Left ventricle myocardium superior (tissue), 1 donor: ENCODE results near the gene WDR38. TPM values are rescaled to one million over a fixed set of nuclear protein-coding genes. Genes with fewer than 3 reads are reported as not detected.

Experiments
- ATAC-seq: fragments of 200-7000 bp; cut with Tn5 transposase; one replicate; pipeline ENCODE4 v1.9.1; 2020; ENCODE audit warnings: mild to moderate bottlenecking, moderate library complexity
- DNase-seq: peaks from one replicate; pipeline ENCODE4 v3.0.0-alpha.2; 2020
- intact Hi-C: fragments of 100-400 bp; cut with micrococcal nuclease; formaldehyde crosslinking; loops from one replicate; pipeline ENCODE4 v1.11.0; 2022
- total RNA-seq: library from RNA; stranded (reverse); fragmentation: NEBNext Ultra II Directional; extraction: Animal tissue kit (Norgen Biotek cat#: 25700); gene quantifications from one replicate; pipeline ENCODE4 v1.2.1, GENCODE V29; 2021
- donor health status: DM: no; HTN: yes; CAD: no; lungs with severe emphysema.

The WDR38 gene
- total RNA-seq, 1 donor from 2014 or later = not detected

DNA sequence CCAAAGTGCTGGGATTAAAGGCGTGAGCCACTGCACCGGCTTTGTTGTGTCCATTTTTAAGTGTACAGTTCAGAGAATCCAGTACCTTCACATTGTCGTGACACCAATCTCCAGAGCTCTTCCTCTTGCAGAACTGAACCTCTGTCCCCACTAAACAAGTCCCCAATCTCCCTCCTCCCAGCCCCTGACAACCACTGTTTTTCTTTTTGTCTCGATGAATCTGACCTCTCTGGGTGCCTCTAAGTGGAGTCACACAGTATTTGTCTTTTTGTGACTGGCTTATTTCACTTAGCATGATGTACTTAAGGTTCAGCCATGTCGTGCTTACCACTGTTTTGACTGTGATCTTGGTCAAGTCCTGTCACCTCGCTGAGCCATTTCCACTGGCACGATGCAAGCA is 1.6 kb downstream of the WDR38 start:
- ATAC-seq (no peak), DNase-seq (no peak)
- intact Hi-C loops = loop anchor here (5.0 kb wide), 1 partner anchor 83 kb away; the partner anchor contains the start of gene NR6A1

DNA sequence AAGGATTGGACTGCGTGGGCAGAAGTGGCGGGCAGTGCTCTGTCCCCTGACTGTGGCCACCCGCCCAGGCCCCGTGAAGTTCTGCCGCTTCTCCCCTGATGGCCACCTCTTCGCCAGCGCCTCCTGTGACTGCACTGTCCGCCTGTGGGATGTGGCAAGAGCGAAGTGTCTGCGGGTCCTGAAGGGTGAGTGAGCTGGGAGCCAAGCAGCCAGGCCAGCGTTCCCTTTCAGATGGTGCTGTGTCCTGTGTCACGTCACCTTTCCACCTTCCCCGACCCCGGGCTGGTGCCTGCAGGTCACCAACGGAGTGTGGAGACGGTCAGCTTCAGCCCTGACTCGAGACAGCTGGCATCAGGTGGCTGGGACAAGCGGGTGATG is 2.3 kb downstream of the WDR38 start:
- no peak for ATAC-seq
- no peak for DNase-seq
- intact Hi-C loops = no loop called here

DNA sequence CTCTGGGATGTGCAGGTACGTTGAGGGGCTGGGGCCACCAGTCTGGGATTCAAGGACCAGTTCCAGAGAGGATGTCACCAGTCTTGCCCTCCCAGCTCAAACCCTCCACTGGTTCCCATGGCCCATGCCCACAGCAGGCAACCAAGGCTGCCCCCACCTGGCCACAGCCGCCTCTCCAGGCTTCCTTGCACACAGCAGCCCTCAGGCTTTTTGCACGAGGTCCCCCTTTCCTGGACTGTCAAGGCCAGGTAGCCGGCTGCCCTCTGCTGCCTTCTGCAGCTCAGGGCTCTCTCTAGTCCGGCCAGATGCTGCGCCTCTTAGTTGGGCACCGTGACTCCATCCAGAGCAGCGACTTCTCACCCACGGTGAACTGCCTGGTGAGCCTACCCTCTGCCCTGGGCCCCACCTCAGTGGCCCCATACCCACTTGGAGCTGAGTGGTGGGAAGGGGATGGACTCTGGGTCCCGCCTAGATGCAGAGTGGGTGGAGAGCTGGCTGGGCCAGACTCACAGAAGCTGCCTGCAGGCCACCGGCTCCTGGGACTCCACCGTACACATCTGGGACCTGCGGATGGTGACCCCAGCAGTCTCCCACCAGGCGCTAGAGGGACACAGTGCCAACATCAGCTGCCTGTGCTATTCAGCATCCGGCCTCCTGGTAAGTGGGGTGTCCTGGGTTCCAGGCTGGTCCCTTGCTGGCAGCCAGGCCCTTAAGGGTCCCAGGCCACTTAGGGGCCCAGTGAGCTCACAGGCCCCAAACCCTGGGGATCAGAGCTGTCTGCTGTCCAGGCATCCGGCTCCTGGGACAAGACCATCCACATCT is 2.9 kb downstream of the WDR38 start:
- ATAC-seq (no peak), DNase-seq (no peak)
- intact Hi-C loops = no loop called here

DNA sequence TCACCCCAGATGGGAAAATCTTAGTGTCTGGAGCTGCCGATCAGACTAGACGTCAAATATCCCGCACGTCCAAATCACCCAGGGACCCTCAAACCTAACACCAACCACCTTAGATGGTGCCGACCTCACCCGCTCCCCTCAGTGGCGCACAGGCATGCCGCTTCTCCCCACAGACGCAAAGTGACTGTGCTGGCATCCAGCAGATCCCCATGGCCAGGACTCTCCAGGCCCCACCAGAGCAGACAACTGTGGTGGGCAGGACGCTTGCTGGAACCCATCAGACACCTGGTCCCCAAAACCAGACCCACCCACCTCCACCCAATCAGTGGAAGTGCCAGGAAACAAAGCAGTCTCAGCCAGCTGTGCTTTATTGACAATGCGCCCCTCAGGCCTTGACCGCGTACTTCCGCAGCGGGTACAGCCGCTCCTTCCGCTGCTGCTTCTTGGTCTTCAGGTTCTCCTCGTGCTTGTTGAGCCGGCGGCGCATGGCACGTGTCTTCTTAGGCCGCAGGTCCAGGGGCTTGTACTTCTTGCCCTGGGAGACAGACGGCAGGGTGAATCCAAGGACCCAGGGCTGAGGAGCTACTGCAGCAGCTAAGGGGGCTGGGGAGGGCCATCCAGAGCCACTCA is 4.4 kb downstream of the WDR38 start:
- ATAC-seq (no peak), DNase-seq (no peak)
- intact Hi-C loops = no loop called here

DNA sequence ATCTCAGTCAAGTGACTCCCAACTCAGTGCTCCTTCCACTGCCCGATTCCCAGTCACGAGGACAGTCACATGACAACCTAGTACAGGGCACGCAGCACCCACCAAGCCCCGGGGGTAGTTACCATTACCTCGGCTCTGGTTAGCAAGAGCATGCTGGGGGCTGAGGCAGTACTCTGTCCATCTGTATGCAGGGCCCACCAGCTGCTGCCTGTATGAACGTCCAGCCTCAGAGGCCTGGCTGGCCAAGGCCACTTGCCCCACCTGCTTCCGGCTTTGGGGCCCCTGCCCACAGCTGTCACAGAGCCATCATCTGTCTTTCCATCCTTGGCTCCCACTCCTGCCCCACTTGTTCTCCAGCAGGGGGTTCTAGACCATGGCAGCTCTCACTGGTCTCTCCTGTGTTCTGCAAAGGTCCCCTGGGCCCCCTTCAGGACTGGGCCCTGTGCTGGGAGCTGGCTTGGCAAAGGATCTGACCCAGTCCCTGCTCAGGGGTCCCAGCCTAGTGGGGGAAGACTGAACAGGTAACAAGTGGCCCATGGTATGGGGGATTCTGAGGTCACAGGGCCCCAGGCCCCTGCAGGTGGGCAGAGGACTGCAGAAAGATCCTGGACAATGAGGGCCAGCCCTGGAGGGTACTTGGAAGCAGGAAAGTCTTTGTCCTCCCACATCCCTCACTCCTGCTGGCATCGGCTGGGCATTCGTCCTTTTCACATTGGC is 5.2 kb downstream of the WDR38 start:
- intact Hi-C loops = no loop called here

DNA sequence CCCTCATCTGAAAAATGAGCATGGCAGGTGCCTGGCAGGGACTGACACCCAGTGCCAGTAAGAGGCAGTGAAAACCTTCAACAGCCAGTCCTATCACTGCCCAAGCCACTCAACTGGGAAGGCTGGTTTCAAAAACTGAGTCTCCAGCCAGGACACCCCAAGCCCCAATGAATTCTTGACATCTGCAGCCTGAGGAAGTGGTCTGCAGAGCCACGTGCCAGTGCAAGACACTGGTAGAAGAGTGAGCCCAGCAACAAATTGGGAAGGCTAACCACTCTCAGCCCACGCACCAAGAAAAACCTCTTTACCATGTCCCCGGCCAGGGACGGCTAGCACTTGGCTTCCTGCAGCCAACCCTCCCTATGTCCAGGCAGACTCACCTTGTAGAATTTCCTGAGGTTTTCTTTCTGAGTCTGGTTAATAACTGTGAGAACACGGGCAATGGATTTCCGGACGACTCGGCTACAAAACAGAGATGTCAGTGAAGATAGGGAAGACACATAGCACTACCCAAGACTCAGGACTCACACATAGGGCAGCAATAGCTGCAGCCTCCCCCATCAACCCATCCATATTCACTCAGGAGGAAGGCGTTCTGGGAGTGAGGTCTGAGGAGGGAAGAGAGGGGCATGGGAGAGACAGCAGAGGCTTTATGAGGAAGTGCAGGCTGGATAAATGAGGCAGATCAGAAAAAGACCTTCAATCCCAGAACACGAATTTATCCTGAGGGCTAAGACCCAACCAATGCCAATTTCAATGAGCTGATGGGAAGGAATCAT is 6.7 kb downstream of the WDR38 start:
- ATAC-seq (no peak), DNase-seq (no peak)
- intact Hi-C loops = no loop called here

More for the DNA sequence above, 5.2 kb downstream of the WDR38 start:
- DNase-seq = no peak
- no peak for ATAC-seq

DNA sequence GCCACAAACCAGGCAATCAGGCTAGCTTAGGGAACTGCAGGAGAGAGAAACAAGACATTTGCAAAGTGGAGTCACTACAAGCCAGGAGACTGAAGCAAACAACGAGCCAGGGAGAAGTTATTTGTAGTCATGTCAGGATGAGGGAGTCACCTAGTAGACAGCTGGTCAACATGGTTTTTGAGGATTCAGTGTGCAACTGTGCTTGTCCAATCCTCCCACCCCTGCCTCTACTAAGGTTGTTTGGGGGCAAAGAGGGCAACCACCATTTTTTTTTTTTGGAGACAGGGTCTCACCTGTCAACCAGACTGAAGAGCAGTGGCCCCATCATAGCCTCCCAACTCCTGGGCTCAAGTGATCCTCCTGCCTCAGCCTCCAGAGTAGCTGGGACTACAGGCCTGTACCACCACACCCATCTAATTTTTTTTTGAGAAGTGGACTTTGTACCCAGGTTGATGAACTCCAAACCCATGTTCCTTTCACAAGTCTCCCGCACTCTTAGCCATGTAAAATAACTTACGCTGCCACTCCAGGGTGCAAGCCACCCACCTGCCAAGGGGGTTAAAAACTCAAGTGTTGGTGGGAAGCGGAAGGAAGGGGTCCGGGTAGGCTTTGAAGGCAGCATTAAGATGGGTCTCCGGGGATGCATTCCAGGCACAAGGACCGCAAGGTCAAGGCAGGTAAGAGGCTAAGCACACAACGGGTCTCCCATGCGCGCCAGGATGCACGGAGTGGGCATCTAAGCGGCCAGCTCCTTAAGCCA is 7.5 kb downstream of the WDR38 start:
- DNase-seq (no peak), ATAC-seq (no peak)
- intact Hi-C loops = no loop called here

DNA sequence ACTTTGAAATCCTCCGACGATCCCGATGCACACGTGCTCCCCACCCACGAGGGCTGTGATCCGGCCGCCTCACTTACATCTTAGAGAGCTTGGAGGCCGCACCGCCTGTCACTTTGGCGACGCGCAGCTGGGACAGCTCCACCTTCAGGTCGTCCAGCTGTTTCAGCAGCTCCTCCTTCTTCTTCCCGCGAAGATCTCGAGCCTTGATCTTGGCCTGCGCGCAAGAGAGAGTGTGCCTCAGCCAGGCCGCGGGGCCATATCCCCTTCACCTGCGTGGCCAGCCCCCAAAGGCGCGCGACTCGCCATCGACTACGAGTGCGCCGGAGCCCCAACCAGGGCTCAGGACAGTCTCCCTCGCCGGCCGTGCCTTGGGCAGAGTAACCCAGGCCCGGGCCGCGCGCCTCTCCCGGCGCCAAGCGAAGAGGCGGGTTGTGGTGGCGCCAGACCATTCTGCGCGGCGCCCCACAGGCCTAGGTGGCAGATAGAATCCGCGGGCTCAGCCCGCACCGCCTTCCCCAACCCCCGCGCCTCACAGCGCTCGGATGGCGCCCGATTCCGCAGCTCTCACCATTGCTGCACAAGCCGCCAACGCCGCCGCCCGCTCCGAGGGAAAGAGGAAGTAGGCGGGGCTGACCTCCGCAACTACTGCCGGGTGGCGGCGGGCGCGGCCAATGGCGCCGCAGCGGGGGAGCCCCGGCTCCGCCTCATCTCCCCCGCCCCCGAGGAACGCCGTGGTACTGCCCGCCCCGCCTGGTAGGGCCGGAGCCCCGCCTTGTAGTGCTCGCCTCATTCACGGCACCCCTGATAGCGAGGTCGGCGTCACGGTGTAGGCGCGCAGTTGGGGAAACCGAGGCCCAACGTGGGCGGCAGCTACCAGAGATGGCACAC is 8.3 kb downstream of the WDR38 start, which contains the start of the genes ARPC5L and RPL35:
TSS of gene ARPC5L (plus strand) at position 789 of the 888 bp plus-strand sequence. CDS start 7,161 bp downstream, outside the sequence.
TSS of gene RPL35 (minus strand) at position 616 of the 888 bp plus-strand sequence. CDS start at position 571, 45 bp downstream.
- intact Hi-C loops = no loop called here
- peak; percentile 96 for DNase-seq
- peak; percentile 95 for ATAC-seq

DNA sequence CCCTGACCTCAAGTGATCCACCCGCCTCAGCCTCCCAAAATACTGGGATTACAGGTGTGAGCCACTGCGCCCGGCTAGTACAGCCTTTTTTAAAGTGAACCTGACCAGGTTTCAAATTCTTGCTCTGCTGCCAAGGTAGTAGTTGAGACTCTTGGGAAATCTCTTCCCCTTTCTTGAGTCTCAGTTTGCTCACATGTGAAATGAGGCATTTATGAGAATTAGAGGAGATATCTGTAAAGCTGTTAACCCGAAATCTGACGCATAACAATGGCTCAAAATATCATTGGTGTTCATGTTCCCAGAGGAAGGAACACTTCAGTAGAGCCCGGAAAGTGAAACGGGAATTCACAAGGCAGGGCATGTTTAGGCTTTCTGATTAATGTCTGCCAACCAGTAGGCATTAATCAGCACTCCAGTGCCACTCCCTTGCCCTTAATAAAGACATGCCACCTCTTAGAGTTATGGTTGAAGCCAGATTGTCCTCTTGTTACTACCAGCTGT is 10.2 kb downstream of the WDR38 start:
- DNase-seq = no peak
- peak; percentile 38 for ATAC-seq
- intact Hi-C loops = no loop called here

DNA sequence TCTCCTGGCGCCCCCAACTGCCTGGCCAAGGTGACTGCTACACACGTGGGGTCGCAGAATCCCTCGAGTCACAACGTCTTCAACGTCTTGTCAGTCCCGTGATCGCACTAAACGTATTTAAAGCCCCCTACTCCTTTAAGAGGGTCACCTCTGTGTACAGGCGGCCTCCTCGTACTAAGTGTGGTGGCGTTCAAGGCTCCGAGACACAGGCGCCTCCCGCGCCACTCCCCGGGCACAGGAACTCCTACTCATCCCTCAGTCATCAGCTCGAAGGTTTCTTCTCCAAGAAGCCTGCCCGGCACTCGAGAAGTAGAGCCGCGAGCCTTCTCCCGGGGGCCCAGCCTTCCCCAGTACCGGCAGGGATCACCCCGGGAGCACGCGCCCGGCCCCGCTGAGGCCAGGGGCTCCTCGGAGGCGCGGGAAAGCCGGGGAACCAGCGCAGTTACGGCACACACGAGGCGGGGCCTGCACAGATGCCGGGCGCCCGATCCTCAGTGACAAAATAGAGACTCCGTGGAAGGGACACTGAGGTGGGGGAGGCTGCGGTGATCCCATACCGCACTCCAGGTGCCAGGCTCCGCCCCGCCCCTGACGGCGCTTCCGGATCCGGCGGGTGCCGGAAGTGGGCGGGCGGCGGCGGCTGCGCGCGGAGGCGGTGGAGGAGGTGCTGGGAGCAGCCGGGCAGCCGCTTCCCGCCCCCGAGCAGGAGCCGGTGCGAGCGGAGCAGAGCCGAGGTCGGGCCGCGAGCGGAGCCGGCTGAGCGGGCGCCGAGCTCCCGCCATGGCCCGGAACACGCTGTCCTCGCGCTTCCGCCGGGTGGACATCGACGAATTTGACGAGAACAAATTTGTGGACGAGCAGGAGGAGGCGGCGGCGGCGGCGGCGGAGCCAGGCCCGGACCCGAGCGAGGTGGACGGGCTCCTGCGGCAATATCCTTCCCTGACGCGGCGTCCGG is 15.5 kb downstream of the WDR38 start:
- ATAC-seq = peak; percentile 91
- peak; percentile 94 for DNase-seq
- intact Hi-C loops = no loop called here

DNA sequence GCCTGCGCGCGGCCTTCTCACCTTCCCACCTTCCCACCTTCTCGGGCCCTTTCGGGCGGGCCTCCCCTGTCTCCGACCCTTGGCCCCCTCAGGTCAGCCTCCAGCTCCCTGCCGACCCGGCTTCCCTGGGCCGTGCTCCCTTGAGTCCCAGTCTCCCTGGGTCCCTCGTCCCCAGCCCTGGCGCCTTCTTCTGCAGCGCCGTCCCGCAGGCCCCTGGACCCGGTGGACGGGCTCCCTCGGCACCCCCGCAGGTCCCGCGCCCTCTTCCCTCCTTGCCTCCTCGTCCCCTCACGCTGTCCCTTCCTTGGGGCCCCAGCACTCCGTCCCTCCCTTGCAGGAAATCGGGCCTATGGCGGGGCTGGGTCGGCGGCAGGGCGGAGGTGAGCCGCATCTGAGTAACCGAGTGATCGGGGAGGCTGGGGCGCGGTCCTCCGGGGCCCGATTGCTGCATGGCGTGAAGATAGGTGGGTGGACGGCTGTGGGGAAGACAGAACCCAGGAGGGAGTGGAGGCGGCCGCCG is 16.3 kb downstream of the WDR38 start:
- ATAC-seq (peak; percentile 3), DNase-seq (peak; percentile 57)
- intact Hi-C loops = no loop called here

DNA sequence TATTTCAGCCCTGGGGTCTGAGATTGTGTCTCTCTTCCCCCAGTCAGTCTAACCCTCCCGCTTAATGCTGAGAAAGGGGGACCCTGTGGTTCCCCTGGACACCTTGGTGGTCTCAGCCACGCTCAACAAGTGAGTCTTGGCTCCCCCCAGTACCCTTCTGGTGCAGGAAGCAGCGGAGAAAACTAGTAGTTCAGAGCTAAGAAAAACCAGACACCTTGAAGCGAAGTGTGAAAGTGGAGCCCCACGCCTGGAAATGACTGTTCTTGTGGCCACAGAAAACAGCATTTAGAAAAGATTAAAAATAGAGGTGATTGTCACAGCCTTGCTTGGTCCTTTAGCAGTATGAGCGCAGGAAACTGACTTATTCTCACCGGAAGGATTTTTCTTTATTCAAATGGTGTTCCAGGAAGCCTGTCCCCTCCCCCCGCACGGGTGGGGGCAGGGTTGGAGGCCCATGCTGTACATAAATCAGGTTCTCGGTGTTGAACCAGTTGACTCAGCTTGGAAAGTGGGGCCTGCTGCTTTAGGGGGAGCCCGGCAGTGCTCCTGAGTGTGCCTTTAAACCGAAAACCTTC is 16.8 kb downstream of the WDR38 start:
- no peak for ATAC-seq
- DNase-seq = peak; percentile 63
- intact Hi-C loops = no loop called here

DNA sequence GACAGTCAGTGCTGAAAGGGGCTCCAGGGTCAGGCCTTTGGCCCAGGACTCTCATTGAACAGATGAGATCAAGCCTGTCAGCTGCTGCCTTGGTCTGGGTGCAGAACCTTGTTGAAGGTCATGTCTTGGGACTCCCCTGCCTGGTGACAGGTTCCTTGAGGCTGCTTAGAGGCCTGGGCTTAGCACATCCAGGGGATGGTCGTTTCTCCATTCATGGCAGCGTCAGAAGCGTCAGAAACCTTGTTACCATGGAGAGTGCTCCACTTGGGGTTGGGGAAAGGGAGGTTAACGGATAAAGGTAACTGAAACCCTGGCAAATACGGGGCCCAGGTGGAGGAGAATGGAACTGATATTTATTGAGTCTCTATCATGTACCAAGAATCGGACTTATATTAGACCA is 17.5 kb downstream of the WDR38 start:
- DNase-seq = no peak
- no peak for ATAC-seq
- intact Hi-C loops = no loop called here

DNA sequence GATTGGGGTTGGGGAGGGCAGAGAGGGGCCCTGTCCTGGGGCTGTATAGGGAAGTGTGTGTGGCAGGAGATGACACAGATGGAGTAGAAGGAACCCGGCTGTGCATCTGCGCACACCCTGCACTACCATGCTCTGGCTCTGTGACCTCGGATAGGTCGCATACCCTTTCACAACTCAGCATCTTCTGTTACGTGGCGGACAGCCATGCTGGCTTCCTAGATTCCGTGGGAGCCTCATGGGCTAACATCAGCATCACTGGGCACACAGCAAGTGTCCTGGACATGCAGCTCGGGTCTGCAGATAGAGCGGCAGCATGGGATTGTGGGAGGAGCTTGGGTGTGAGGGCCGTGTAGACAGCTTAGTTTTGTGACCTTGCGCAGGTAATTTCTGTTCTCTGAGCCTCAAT is 17.9 kb downstream of the WDR38 start:
- intact Hi-C loops = no loop called here
- DNase-seq (no peak), ATAC-seq (no peak)

DNA sequence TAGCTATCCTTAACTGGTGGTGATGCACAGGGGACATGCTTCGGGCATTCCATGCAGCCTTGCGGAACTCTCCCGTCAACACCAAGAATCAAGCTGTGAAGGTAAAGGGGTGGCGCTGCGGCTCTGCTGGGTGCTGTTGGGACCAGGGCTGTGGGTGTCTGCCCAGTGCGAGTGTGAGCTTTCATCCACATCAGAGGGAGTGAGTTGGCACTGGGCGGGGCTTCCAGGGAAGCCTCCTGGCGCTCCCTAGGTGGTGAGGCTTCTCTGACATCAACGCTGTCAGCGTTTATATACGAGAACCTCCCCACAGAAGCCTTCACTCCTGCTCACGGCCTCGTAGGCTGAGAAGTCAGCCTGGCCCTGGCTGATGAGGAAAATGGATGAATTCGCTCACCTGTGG is 20.4 kb downstream of the WDR38 start:
- DNase-seq (no peak), ATAC-seq (no peak)
- intact Hi-C loops = no loop called here

DNA sequence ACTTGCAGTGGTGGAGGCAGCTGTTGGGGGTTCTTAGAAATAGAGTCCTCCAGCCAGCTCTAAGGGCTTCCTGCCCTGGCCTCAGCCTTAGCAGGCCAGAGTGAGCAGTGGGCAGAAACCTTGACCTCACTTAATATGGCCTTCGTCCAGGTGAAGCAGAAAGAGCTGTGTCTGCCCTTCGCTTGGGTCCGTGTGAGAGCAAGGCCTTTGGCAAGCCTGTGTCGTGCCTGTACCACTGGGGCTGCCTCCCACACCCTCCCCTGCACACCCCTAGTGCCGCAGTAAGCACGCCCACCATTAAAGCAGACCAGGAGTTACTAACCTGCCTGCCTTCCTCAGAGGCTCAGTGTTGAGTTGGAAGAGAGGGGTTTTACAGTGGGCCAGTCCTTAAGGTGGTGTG is 22.2 kb downstream of the WDR38 start:
- ATAC-seq (no peak), DNase-seq (no peak)
- intact Hi-C loops = no loop called here
